Neural crest cell (in vitro differentiated cells): ENCODE data around the gene HSBP1. TPM values are rescaled to one million over a fixed set of nuclear protein-coding genes. Genes with fewer than 3 reads are reported as not detected.

Source experiments
- DNase-seq: peaks from one replicate; pipeline ENCODE4 v3.0.0; 2021; ENCODE audit warnings: low read depth, mixed read lengths, low spot score
- H3K27ac Mint-ChIP-seq: one replicate; pipeline ENCODE4 v1.8.0; 2021; ENCODE audit warnings: mild to moderate bottlenecking, mixed read lengths; ENCODE audit not compliant: unreplicated experiment
- H3K27me3 Mint-ChIP-seq: 2 replicates; pipeline ENCODE4 v1.8.0; 2021; ENCODE audit warnings: low read depth, mild to moderate bottlenecking, mixed read lengths
- H3K36me3 Mint-ChIP-seq: 2 replicates; pipeline ENCODE4 v1.8.0; 2021; ENCODE audit warnings: low read depth, mild to moderate bottlenecking, mixed read lengths
- H3K4me1 Mint-ChIP-seq: 2 replicates; pipeline ENCODE4 v1.8.0; 2021; ENCODE audit warnings: mixed read lengths
- H3K4me3 Mint-ChIP-seq: one replicate; pipeline ENCODE4 v1.8.0; 2021; ENCODE audit warnings: mild to moderate bottlenecking, mixed read lengths
- H3K9me3 Mint-ChIP-seq: 2 replicates; pipeline ENCODE4 v1.8.0; 2021; ENCODE audit warnings: mixed read lengths
- total RNA-seq: library from RNA; stranded (reverse); gene quantifications from 2 replicates; pipeline ENCODE4 v1.2.1, GENCODE V29; 2021
- TF ChIP-seq, protein P1 (sequence below): fragments of 200-600 bp; sonication (generic); conservative IDR thresholded peaks from 2 replicates; pipeline ENCODE4 v1.5.0; 2021; ENCODE audit warnings: antibody characterized with exemption, mild to moderate bottlenecking

Gene HSBP1
- total RNA-seq, 1 donor from 2014 or later, result 237 TPM

DNA sequence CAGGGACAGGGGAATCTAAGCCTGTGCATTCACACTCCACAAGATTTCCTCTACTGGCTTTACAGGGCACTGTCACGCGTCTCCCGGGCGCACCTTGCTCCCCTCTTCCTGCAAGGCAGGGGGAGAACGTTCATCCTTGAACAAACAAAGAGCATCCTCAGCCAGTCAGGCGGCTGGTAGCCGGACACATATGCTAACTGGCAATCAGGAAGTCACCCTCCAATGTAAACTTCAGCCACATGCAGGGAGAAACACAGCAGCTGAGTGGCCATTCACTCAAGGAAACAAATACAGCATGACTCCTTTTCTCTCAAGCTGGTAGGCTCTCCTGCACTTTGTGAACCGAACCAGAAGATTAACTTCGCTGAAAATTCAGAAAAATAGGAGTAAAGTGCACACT, 10.8 kb upstream of the HSBP1 start:
- no peaks in the 10 kb centered on the region for H3K9me3 Mint-ChIP-seq
- H3K36me3 Mint-ChIP-seq, result no peaks in the 10 kb centered on the region
- no peak overlapping the region for H3K27ac Mint-ChIP-seq
- DNase-seq, result no peak
- TF ChIP-seq, protein P1, sequence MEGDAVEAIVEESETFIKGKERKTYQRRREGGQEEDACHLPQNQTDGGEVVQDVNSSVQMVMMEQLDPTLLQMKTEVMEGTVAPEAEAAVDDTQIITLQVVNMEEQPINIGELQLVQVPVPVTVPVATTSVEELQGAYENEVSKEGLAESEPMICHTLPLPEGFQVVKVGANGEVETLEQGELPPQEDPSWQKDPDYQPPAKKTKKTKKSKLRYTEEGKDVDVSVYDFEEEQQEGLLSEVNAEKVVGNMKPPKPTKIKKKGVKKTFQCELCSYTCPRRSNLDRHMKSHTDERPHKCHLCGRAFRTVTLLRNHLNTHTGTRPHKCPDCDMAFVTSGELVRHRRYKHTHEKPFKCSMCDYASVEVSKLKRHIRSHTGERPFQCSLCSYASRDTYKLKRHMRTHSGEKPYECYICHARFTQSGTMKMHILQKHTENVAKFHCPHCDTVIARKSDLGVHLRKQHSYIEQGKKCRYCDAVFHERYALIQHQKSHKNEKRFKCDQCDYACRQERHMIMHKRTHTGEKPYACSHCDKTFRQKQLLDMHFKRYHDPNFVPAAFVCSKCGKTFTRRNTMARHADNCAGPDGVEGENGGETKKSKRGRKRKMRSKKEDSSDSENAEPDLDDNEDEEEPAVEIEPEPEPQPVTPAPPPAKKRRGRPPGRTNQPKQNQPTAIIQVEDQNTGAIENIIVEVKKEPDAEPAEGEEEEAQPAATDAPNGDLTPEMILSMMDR, result no peak
- H3K27me3 Mint-ChIP-seq, result peaks cover 12% of the 10 kb centered on the region
- peaks cover 14% of the 10 kb centered on the region for H3K4me1 Mint-ChIP-seq
- H3K4me3 Mint-ChIP-seq, result no peak overlapping the region

DNA sequence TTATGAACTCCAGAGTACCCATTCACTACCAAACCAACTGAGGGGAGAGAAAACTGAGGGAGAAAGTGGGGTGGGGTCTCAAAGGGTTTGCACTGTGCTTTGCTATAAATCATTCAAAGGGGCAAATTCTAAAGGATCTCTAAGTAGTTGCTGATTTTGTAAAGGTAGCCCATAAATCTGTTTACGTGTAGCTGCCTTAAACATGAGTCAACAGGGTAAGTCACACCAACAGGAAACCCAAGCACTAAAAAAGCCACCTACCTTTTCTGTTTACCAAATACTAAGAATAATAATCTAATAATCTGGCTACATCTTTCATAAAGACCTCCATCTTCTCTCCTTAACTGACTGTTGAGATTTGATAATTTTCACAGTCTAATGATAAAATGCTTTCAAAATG, 8.4 kb upstream of the HSBP1 start:
- peaks cover 25% of the 10 kb centered on the region for H3K27me3 Mint-ChIP-seq
- peaks cover 17% of the 10 kb centered on the region for H3K4me1 Mint-ChIP-seq
- no peaks in the 10 kb centered on the region for H3K9me3 Mint-ChIP-seq
- no peak overlapping the region for H3K4me3 Mint-ChIP-seq
- TF ChIP-seq, protein P1, result no peak
- DNase-seq, result no peak
- no peak overlapping the region for H3K27ac Mint-ChIP-seq
- H3K36me3 Mint-ChIP-seq, result no peaks in the 10 kb centered on the region

DNA sequence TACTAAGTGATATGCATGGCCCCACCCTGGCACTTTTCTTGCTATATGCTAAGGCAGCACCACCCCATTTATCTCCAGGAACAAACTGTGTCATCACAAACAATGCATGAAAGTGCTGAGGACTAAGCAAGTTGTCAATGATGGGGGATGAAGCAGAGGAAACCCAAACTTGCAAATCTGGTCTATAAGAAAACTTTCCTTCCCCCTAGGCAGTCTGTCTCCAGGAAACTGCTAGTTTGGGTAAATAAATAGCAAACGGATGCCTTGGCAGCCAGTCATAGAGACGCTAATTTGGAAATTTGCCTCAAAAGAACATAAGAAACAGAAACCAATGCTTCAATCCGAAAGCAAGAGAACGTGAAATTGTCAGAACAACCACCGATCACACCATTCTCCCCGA, 5.6 kb upstream of the HSBP1 start:
- TF ChIP-seq, protein P1, result no peak
- peaks cover 3% of the 10 kb centered on the region for H3K9me3 Mint-ChIP-seq
- peaks cover 19% of the 10 kb centered on the region for H3K27me3 Mint-ChIP-seq
- peaks cover 7% of the 10 kb centered on the region for H3K4me1 Mint-ChIP-seq
- DNase-seq, result no peak
- H3K36me3 Mint-ChIP-seq, result no peaks in the 10 kb centered on the region
- no peak overlapping the region for H3K27ac Mint-ChIP-seq
- no peak overlapping the region for H3K4me3 Mint-ChIP-seq

DNA sequence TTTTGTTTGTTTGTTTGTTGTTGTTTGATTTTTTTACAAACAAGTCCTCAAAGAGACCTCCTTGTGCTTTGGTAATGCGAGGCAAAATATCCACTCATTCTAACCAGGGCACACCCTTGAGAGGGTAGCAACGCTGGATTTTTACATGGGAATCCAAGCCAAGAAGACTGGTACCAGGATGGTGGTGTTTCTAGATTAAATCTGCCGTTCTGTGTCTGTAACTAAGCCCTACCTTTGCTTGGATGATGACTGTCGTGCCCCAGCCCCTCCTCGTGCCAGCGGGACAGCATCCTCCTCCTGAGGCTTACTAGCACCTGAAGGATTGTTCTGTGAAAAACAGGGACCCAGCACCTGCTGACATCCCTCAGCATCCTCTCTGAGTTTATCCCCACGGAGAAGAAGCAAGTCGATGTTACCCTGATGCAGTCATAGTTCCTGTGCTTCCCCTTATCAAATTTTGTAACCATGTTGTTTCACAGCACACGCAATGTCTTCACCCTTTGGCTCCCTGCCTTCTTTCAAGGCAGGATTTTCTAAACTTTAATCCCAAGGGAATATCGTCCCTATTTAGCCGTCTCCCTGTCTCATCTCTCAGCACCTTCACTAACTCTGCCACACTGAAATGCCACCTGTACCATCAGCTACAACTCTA, 5.1 kb upstream of the HSBP1 start:
- Mint-ChIP-seq H3K4me1 (peaks cover 9% of the 10 kb centered on the region), H3K9me3 (peaks cover 4% of the 10 kb centered on the region), H3K27ac (no peak overlapping the region), H3K36me3 (no peaks in the 10 kb centered on the region), H3K4me3 (no peak overlapping the region), H3K27me3 (peaks cover 19% of the 10 kb centered on the region)
- no peak for DNase-seq
- TF ChIP-seq, protein P1, result no peak

DNA sequence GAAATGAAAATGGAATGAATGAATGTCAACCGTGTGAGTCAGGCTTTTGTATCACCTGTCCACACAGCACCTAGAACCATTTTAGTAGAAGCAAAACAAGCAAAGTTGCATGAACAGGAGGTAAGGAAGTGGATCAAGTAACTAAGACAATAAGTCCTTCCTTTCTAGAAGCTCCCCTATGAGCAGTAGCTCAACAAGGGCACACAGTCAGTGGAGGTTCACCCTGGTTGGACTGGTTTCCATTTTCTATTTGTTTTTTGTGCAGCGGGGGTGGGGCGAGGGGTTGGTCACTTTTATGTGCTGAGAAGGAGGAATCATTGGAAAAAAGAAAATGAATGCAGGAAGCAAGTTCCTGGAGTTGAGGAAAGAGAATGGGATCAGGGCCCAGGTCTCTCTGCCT, 4.0 kb upstream of the HSBP1 start:
- H3K27ac Mint-ChIP-seq, result no peak overlapping the region
- no peaks in the 10 kb centered on the region for H3K36me3 Mint-ChIP-seq
- H3K4me3 Mint-ChIP-seq, result peak overlapping the region; percentile 38
- H3K27me3 Mint-ChIP-seq, result peaks cover 19% of the 10 kb centered on the region
- H3K4me1 Mint-ChIP-seq, result peaks cover 18% of the 10 kb centered on the region
- peaks cover 4% of the 10 kb centered on the region for H3K9me3 Mint-ChIP-seq
- TF ChIP-seq, protein P1, result no peak
- DNase-seq, result no peak
